Measurements from ENCODE around the gene HOXD1. TPM values are rescaled to one million over a fixed set of nuclear protein-coding genes. Genes with fewer than 3 reads are reported as not detected.
A peak's percentile ranks its signal among the peaks of the same experiment; 100 is the strongest.

Gene HOXD1
- total RNA-seq, 1 donor from 2014 or later: not detected

DNA sequence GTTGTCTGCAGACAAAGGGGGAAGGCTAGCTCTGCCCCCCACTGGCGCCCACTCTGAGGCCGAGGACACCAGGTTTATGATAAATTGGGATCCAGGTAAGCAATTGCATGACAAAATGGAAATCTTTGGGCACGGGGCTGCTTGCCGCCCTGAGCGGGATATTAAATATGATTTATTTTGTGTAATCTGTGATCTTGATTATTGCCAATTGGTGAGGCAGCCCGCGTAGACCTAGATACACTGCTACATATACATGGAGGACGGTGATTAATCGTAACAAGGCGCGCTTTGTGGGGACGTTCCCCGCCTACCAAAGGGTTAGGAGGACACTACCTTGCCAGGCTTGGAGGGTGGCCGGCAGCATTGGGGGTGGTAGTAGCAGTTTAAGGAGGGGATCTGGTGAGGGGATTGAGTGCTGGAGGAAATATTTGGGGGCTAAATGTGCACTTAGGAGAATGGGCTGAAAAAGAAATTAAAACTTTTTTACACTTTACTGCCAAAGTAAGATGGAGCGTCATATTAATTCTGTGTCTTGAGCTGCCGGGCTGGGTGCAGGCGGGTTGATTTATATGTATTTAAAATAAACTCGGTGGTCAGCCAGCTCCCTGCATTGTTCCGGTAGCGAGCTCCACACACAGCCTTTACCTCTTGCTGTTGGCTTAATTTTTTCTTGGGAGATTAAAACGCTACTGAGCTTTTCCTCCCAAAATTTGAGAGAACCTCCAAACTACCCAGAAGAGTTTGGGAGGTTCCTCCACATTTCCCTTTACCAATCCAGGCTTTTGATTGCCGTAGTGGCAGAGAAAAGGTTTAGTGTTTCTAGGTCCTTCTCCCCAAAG is 27.3 kb upstream of the HOXD1 start:
- Mint-ChIP-seq H3K9me3 (peaks cover 5% of the 10 kb centered on the region), H3K4me3 (no peak overlapping the region), H3K4me1 (peaks cover 3% of the 10 kb centered on the region), H3K36me3 (ENCODE audit: low read depth) (no peaks in the 10 kb centered on the region), H3K27me3 (peaks cover 64% of the 10 kb centered on the region), H3K27ac (peak overlapping the region; percentile 3)
- intact Hi-C loops (cut with micrococcal nuclease): loop anchor here (10.0 kb wide), 1 partner anchor 1826 kb away; the partner anchor contains the start of gene SP9
- ChIA-PET POLR2A (no interaction called here), CTCF (interaction anchor here (1.0 kb wide), 1 partner anchor 12 kb away, joined by 3 read pairs; no protein-coding TSS in a partner anchor)
- TF ChIP-seq, protein P1, sequence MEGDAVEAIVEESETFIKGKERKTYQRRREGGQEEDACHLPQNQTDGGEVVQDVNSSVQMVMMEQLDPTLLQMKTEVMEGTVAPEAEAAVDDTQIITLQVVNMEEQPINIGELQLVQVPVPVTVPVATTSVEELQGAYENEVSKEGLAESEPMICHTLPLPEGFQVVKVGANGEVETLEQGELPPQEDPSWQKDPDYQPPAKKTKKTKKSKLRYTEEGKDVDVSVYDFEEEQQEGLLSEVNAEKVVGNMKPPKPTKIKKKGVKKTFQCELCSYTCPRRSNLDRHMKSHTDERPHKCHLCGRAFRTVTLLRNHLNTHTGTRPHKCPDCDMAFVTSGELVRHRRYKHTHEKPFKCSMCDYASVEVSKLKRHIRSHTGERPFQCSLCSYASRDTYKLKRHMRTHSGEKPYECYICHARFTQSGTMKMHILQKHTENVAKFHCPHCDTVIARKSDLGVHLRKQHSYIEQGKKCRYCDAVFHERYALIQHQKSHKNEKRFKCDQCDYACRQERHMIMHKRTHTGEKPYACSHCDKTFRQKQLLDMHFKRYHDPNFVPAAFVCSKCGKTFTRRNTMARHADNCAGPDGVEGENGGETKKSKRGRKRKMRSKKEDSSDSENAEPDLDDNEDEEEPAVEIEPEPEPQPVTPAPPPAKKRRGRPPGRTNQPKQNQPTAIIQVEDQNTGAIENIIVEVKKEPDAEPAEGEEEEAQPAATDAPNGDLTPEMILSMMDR (IDR thresholded peaks at IDR 0.05): no peak
- ATAC-seq (ENCODE audit: low read depth) (no peak), DNase-seq (no peak)

DNA sequence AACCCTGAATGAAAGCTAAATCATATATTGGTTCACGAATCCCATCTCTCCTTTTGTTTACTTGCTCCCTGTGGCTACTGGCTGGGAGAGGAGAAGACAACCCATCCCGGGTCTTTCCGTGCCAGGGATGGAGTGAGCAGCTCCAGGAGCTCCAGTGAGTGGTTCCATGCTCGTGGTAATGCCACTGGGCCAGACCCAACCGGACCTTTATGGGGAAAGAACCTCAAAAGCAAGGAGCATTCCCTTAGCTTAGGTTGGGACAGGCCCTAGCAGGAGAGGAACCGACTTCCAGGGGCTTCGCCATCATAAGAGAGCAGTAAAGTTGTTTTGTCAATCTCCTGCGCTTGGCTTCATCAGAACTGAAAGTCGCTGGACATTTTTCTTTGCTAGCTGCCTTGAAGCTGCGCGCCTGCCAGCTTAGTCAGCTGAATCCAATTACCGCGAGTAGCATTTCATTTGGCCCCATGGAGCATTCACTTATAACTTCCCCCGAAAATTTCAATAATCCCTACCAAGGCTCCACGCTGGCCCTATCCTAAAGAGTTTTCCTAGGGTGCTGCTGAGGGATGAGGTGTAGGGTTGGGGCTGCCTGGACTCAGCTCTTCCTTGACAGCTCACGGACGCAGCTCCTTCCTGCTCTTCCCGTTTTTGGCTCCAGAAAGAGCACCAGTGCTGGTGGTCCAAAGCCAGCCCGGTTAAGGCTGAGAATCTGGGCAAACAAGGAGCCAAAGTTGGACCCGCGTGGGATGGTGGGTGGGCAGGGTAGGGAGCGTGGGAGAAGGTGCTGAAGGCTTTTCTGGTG is 26.4 kb upstream of the HOXD1 start:
- Mint-ChIP-seq H3K4me1 (peaks cover 3% of the 10 kb centered on the region), H3K36me3 (ENCODE audit: low read depth) (no peaks in the 10 kb centered on the region), H3K27ac (no peak overlapping the region), H3K4me3 (no peak overlapping the region), H3K9me3 (peaks cover 5% of the 10 kb centered on the region), H3K27me3 (peaks cover 64% of the 10 kb centered on the region)
- TF ChIP-seq, protein P1 (IDR thresholded peaks at IDR 0.05): no peak
- ATAC-seq (ENCODE audit: low read depth): no peak
- no peak for DNase-seq
- CTCF ChIA-PET: interaction anchor here (1.0 kb wide), 1 partner anchor 11 kb away, joined by 3 read pairs; no protein-coding TSS in a partner anchor
- POLR2A ChIA-PET: no interaction called here
- intact Hi-C loops (cut with micrococcal nuclease): loop anchor here (2.0 to 10.0 kb wide), 2 partner anchors 35 to 1827 kb away; partner anchors contain the start of gene SP9

DNA sequence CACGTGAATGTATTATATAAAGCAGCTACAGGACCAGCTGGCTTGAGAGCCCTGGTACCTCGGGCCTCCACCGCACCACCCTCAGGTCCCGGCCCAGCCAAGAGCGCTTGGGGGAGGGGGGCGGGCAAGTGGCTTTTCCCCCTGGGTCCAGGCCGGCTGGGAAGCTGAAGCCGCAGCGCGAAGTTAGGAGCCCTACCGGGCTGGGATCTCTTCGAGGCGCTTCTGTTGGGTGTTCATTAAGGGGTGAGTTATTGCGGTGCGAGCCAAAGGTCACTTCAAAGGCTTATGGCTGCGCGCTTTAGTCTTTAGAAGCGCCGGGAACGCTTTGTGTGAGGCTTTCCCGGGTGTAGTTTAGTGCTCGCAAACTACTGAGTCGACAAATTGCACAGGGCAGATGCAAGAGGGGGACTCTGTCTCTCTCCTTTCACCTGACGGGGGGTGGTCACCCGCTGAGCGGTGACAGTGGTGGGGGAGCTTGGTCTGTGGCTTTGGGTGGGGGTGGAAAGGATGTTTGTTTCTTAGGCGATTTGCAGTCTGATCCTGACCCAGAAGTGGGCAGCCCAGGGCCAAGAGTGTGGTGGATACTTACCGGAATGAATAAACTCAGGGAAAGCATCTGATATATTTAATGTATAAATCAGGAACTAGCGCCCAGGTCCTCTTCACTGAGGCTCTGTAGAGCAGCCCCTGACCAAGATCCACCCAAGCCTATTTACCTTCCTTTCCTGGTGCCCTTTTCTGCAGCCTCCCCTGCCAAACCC is 25.4 kb upstream of the HOXD1 start:
- DNase-seq (no peak), ATAC-seq (ENCODE audit: low read depth) (no peak)
- Mint-ChIP-seq H3K4me3 (no peak overlapping the region), H3K9me3 (peaks cover 5% of the 10 kb centered on the region), H3K27ac (no peak overlapping the region), H3K36me3 (ENCODE audit: low read depth) (no peaks in the 10 kb centered on the region), H3K27me3 (peaks cover 67% of the 10 kb centered on the region), H3K4me1 (no peaks in the 10 kb centered on the region)
- POLR2A ChIA-PET: no interaction called here
- intact Hi-C loops (cut with micrococcal nuclease): loop anchor here (2.0 to 10.0 kb wide), 2 partner anchors 36 to 1828 kb away; partner anchors contain the start of gene SP9
- CTCF ChIA-PET: no interaction called here
- TF ChIP-seq, protein P1 (IDR thresholded peaks at IDR 0.05): no peak

DNA sequence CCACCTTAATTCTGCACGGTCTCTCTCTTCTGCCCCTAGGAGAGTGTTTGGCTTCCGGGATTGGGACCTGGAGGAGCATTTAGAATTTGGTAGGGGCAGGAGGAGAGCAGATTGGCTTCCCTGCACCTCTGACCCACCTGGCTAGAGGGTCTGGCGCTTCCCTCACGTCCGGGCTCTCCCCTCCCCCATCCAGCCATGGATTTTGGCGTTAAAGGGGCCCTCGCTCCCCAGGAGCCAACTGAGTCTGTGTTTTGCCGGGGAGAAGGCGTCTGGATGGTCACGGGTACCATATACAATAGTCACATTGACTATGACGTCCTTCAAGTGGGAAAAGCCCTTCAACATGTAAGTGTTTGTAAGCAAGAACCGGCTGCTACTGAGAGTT is 24.8 kb upstream of the HOXD1 start:
- ATAC-seq (ENCODE audit: low read depth): no peak
- no peaks in the 10 kb centered on the region for H3K36me3 Mint-ChIP-seq (ENCODE audit: low read depth)
- TF ChIP-seq, protein P1 (IDR thresholded peaks at IDR 0.05): no peak
- peaks cover 63% of the 10 kb centered on the region for H3K27me3 Mint-ChIP-seq
- no peak overlapping the region for H3K4me3 Mint-ChIP-seq
- peaks cover 5% of the 10 kb centered on the region for H3K9me3 Mint-ChIP-seq
- CTCF ChIA-PET: no interaction called here
- no peaks in the 10 kb centered on the region for H3K4me1 Mint-ChIP-seq
- POLR2A ChIA-PET: no interaction called here
- DNase-seq: no peak
- no peak overlapping the region for H3K27ac Mint-ChIP-seq
- intact Hi-C loops (cut with micrococcal nuclease): loop anchor here (2.0 to 10.0 kb wide), 2 partner anchors 37 to 1829 kb away; partner anchors contain the start of gene SP9
